IPS-NIHi11 (cell line): Measurements from ENCODE around the gene CALR.
"Not testable (repeated sequence)": the region's sequence is repeated elsewhere in the genome, so short reads cannot be mapped to it uniquely, and the experiment has no call there.

ENCODE experiments used
- DNase-seq: peaks from one replicate; pipeline ENCODE4 v3.0.0; 2012; ENCODE audit warnings: mixed read lengths, low spot score

CALR gene

GRCh38 chr19:12937927-12938778, at the start of gene CALR:
Gene CALR, plus strand, starts transcription at chr19:12938609. Its CDS starts 71 bp downstream, at chr19:12938680.
- peak; percentile 95 for DNase-seq

GRCh38 chr19:12890299-12890786, 48.1 kb upstream of the CALR start:
- DNase-seq: not testable (repeated sequence)

- DNase-seq: peak; percentile 95
Observed at GRCh38 chr19:12890787-12891552, 47.4 kb upstream of the CALR start, which contains the start of gene GCDH. Gene GCDH, plus strand, starts transcription at chr19:12891160. Its CDS starts 145 bp downstream, at chr19:12891305.

GRCh38 chr19:12891553-12892021, 46.8 kb upstream of the CALR start:
- DNase-seq: no peak

GRCh38 chr19:12893582-12893981, 44.8 kb upstream of the CALR start:
- DNase-seq: no peak

- no peak for DNase-seq
Observed at GRCh38 chr19:12896460-12896859, 41.9 kb upstream of the CALR start.

GRCh38 chr19:12899891-12900518, 38.4 kb upstream of the CALR start:
- DNase-seq: no peak

- no peak for DNase-seq
Observed at GRCh38 chr19:12907166-12907565, 31.2 kb upstream of the CALR start.

- no peak for DNase-seq
Observed at GRCh38 chr19:12912571-12912970, 25.8 kb upstream of the CALR start.

- DNase-seq: peak; percentile 68
Observed at GRCh38 chr19:12913011-12913561, 25.3 kb upstream of the CALR start.

- DNase-seq: no peak
Observed at GRCh38 chr19:12913851-12914690, 24.3 kb upstream of the CALR start.

- not testable (repeated sequence) for DNase-seq
Observed at GRCh38 chr19:12915860-12916259, 22.5 kb upstream of the CALR start.

- no peak for DNase-seq
Observed at GRCh38 chr19:12918253-12918652, 20.2 kb upstream of the CALR start.

- no peak for DNase-seq
Observed at GRCh38 chr19:12921047-12921446, 17.4 kb upstream of the CALR start.

GRCh38 chr19:12922959-12923358, 15.4 kb upstream of the CALR start:
- DNase-seq: no peak

GRCh38 chr19:12924621-12925310, 13.6 kb upstream of the CALR start:
- no peak for DNase-seq

- DNase-seq: no peak
Observed at GRCh38 chr19:12930002-12930645, 8.3 kb upstream of the CALR start.

GRCh38 chr19:12932392-12933286, 5.8 kb upstream of the CALR start:
- no peak for DNase-seq
